Lower leg skin (tissue), 4 donors: ENCODE measurements around the gene PAX5. TPM values are rescaled to one million over a fixed set of nuclear protein-coding genes. Genes with fewer than 3 reads are reported as not detected.

Experiments
- DNase-seq, 2 donors: peaks; one replicate each; pipeline ENCODE4 v3.0.0-alpha.2; 2019; ENCODE audit warnings: low spot score in 2 of 2
- H3K4me3 ChIP-seq: fragments of 200-600 bp; sonication (generic); 2 replicates; pipeline ENCODE4 v1.5.1; 2017; ENCODE audit warnings: mild to moderate bottlenecking, low read depth; ENCODE audit not compliant: poor library complexity, severe bottlenecking
- POLR2A ChIP-seq, 2 donors: fragments of 450-650 bp; IDR thresholded peaks; one replicate each; pipeline ENCODE4 v1.6.1; 2016 to 2017; ENCODE audit warnings: antibody characterized with exemption in 2 of 2, mild to moderate bottlenecking in 1 of 2, moderate library complexity in 1 of 2
- WGBS, 2 donors: methylation state at CpG; one replicate each; pipeline ENCODE4 v1.1.5; 2018; 5-methylcytosine and 5-hydroxymethylcytosine counted together
- intact Hi-C: fragments of 100-400 bp; cut with DNase I; formaldehyde crosslinking; loops from one replicate; pipeline ENCODE4 v1.15.0; 2023; ENCODE audit warnings: low total_unique reads
- total RNA-seq, 4 donors: library from RNA; depleted of rRNA; stranded (reverse); fragments of >200 nt; gene quantifications; one replicate each; pipeline ENCODE4 v1.1.0, GENCODE V29; 2016
- TF ChIP-seq, protein P1 (sequence below), 3 donors: fragments of 450-650 bp; IDR thresholded peaks; one replicate each; pipeline ENCODE4 v1.5.1; 2016; ENCODE audit warnings: antibody characterized with exemption in 3 of 3, mild to moderate bottlenecking in 3 of 3, moderate library complexity in 2 of 3

Gene PAX5
- total RNA-seq, 4 donors from 2014 or later, result 0.02 to 0.08 (median 0.03) TPM; not detected in 1

DNA sequence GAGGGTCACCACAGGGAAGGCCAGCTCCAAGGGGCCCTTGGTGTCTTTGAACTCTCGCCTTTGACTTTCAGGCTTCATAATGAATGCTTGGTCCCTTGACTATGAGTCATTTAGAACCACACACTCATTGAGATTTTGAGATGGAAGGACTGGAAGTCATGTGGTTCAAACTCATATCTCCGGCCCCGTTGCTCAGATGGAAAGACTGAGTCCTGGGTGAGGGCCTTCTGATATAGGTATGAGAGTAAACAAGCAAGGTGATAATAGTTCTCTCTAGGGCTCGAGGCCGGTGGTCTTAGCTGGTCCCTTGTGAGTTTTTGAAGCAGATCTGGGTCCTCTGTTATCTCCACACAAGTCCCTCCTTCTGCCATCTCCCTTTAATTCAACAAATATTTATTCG lies 210.6 kb downstream of the PAX5 start:
- no peak for TF ChIP-seq POLR2A (IDR thresholded peaks at IDR 0.05)
- TF ChIP-seq, protein P1, sequence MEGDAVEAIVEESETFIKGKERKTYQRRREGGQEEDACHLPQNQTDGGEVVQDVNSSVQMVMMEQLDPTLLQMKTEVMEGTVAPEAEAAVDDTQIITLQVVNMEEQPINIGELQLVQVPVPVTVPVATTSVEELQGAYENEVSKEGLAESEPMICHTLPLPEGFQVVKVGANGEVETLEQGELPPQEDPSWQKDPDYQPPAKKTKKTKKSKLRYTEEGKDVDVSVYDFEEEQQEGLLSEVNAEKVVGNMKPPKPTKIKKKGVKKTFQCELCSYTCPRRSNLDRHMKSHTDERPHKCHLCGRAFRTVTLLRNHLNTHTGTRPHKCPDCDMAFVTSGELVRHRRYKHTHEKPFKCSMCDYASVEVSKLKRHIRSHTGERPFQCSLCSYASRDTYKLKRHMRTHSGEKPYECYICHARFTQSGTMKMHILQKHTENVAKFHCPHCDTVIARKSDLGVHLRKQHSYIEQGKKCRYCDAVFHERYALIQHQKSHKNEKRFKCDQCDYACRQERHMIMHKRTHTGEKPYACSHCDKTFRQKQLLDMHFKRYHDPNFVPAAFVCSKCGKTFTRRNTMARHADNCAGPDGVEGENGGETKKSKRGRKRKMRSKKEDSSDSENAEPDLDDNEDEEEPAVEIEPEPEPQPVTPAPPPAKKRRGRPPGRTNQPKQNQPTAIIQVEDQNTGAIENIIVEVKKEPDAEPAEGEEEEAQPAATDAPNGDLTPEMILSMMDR (IDR thresholded peaks at IDR 0.05), result no peak
- intact Hi-C loops, result no loop called here
- H3K4me3 ChIP-seq, result no peak overlapping the region
- WGBS, 2 donors, result 84 to 98% methylated on average over 6 of the region's 6 CpGs
- peak in 1 of 2 donors; percentile 67 for DNase-seq

DNA sequence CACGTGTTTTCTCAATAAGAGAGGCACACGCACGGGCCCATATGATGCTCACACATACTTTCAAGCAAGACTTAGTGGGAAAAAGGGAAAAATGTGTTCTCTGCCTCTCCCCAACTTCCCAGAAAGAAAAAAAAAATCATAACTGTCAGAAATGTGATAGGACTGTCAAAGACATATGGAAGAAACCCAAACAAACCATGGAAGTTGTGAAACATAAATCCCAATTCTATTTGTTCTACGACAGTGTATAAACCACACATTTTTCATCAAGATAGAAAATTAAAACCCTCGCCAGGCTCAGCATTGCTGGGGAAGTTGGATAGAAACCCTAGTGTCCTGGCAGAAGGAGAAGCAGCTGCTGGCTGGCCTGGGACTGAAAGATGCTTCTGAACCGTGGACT lies 211.9 kb downstream of the PAX5 start:
- TF ChIP-seq POLR2A (IDR thresholded peaks at IDR 0.05), result no peak
- TF ChIP-seq, protein P1 (IDR thresholded peaks at IDR 0.05), result no peak
- 59 to 74% methylated on average over 6 of the region's 6 CpGs for WGBS, 2 donors
- peak in 1 of 2 donors; percentile 23 for DNase-seq
- intact Hi-C loops, result no loop called here
- no peak overlapping the region for H3K4me3 ChIP-seq

DNA sequence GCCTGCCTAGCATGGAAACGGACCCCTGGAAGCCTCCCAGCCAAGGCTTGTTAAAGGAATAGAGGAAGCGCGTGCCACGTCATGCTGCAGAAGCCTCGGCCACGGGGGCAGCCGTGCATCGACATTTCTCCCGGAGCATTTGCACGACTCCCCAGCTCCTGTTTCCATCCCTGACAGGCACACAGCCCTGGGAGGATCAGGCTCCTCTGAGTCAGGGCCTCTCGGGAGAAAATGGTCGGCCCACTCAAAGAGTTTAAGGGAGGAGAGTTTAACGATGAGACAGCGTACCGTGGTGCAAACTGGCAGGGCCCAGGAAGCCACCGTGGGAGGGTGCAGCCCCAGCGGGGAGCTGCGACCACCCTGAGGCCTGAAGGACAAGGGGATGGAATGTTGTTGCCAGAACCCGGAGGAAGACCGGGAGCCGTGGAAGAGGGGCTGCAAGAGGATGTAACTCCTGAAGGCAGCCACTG lies 213.6 kb downstream of the PAX5 start:
- H3K4me3 ChIP-seq, result no peak overlapping the region
- 73 to 74% methylated on average over 20 to 21 of the region's 21 CpGs for WGBS, 2 donors
- no peak for TF ChIP-seq POLR2A (IDR thresholded peaks at IDR 0.05)
- TF ChIP-seq, protein P1 (IDR thresholded peaks at IDR 0.05), result no peak
- intact Hi-C loops, result no loop called here
- DNase-seq, result peak in 1 of 2 donors; percentile 61

DNA sequence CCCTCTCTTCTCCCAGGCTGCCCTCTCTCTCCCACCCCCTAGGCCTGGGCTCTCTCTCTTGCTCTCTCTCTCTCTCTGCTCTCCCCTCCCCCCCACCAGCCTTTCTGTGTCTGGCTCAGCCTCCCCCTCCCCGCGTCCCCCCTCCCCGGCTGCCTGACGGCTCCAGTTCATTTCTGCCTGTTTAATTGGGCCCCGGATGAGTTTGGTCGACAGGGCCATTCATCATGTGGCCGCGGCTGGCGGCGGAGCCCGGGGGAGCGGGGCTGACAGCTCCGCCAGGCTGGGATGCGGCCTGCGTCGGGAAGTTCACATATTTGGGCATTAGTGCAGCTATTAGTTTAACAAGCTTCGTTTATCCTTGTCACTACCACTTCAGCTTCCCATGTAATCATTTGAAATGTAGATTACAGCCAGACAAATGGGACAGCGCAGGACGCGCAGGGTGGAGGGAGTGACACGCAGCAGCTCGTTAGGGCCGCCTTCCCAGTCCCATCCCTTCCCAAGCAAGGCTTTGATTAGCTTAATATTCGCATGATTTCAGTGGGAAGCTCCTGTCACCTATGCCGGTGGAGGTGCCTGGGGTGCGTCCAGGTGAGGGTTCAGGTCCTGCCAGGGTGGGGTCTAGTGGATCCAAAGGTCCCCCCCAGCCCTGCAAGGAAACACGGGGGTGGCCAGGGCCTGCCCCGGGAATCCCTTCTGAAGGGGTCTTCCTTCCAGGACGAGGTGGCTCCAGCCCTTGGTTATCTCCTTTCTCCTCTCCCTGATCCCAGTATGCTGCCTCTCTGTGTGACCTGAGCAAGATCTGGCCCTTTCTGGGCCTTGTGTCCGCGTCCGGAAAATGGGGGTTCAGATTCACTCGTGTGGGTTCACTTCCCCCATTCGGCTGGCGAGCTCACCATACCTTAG lies 214.8 kb downstream of the PAX5 start:
- H3K4me3 ChIP-seq, result no peak overlapping the region
- TF ChIP-seq, protein P1 (IDR thresholded peaks at IDR 0.05), result no peak
- no peak for TF ChIP-seq POLR2A (IDR thresholded peaks at IDR 0.05)
- intact Hi-C loops, result no loop called here
- DNase-seq, result peak in 1 of 2 donors; percentile 78
- 31 to 32% methylated on average over 34 to 35 of the region's 35 CpGs for WGBS, 2 donors

DNA sequence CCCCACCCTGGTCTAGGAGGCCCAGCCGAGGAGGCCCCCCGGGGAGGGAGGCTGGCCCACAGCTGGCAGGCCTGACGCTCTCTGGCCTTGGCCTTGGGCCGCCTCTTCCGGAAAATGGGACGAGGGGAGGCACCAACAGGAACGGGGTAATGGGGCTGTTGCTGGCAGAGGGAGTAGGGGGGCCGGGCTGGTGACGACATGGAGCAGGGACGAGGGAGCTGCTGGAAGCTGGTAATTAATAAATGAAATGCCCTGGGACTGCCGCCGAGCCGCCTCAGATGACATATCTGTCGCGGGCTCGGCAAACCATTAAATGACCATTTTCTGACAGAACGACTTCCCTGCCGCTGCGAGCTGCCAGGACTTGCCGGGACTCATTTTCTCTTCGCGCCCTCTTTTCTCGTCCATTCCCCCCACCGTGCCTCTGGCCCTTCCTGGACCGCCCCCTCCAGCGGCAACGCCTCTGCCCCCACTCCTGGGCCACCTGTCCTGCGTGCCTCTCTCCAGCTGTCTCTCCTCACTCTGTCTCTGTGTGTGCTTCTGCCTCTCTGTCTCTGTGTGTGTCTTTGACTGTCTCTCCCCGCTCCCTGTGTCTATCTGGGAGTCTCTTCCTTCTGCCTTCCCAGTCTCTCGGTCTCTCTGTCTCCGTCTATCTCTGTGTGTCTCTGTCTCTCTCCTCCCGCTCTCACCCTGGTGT lies 215.7 kb downstream of the PAX5 start:
- peak in 1 of 2 donors; percentile 74 for DNase-seq
- no peak overlapping the region for H3K4me3 ChIP-seq
- intact Hi-C loops, result no loop called here
- WGBS, 2 donors, result 5% methylated on average over 31 to 32 of the region's 32 CpGs
- TF ChIP-seq, protein P1 (IDR thresholded peaks at IDR 0.05), result no peak
- TF ChIP-seq POLR2A (IDR thresholded peaks at IDR 0.05), result no peak
